ENCODE measurements around the gene CTU2.

Gene CTU2

DNA sequence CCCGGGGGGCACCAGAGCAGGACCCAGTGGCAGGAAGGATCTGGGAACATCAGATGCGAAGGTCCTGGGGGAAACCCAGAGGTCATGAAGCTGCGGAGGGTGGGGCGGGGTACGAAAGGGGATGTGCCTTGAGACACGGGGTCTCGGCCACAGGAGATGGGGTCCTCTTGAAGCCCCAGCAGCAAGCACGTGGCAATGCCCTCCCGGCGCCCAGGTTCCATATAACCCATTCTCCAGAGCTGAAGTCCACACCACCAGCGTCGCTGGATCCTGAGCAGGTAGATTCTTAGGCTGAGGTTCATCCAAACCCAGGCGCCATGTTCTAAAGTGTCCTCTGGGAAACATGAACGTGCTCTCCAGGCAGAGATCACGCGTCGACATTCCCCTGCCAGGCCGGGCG lies 57.8 kb downstream of the CTU2 start:
- DNase-seq, result no peak

GRCh38 chr16:88764913-88765349 lies 58.6 kb downstream of the CTU2 start:
- DNase-seq, result no peak

All from activated CD4-positive, CD25-positive, alpha-beta regulatory T cell treated with anti-CD3 and anti-CD28 coated beads, Interleukin-2, amount 50 U/mL, for 72 hours (primary cell).